Central memory CD8-positive, alpha-beta T cell (primary cell): Measurements from ENCODE around the gene OOSP3.
"Not testable (repeated sequence)": the region's sequence is repeated elsewhere in the genome, so short reads cannot be mapped to it uniquely, and the experiment has no call there.

Experiments
- ATAC-seq: fragments of 150-1000 bp; cut with Tn5 transposase; replicated peaks from 2 replicates; pipeline ENCODE4 v1.10.0; 2022; ENCODE audit warnings: mild to moderate bottlenecking, moderate FRiP score, moderate number of reproducible peaks; ENCODE audit not compliant: poor library complexity, severe bottlenecking; ENCODE audit errors: extremely low read depth
- DNase-seq, 2 donors: peaks; one replicate each; pipeline ENCODE4 v3.0.0; 2021; ENCODE audit warnings: low spot score in 2 of 2
- H3K27ac Mint-ChIP-seq: one replicate; pipeline ENCODE4 v1.8.0; 2022; ENCODE audit warnings: low read depth, mild to moderate bottlenecking, moderate library complexity, mixed read lengths
- H3K27me3 Mint-ChIP-seq: one replicate; pipeline ENCODE4 v1.8.0; 2022; ENCODE audit warnings: mixed read lengths
- H3K36me3 Mint-ChIP-seq: one replicate; pipeline ENCODE4 v1.8.0; 2022; ENCODE audit warnings: mild to moderate bottlenecking, moderate library complexity, mixed read lengths; ENCODE audit not compliant: insufficient read depth
- H3K4me1 Mint-ChIP-seq: one replicate; pipeline ENCODE4 v1.8.0; 2022; ENCODE audit warnings: mixed read lengths
- H3K4me3 Mint-ChIP-seq: one replicate; pipeline ENCODE4 v1.8.0; 2022; ENCODE audit warnings: mild to moderate bottlenecking, moderate library complexity, mixed read lengths
- H3K9me3 Mint-ChIP-seq: one replicate; pipeline ENCODE4 v1.8.0; 2022; ENCODE audit warnings: mixed read lengths

Gene OOSP3

GRCh38 chr11:59887156-59887555 lies 8.6 kb downstream of the OOSP3 start:
- H3K27ac Mint-ChIP-seq, H3K4me1 Mint-ChIP-seq, ATAC-seq, DNase-seq, H3K36me3 Mint-ChIP-seq, H3K4me3 Mint-ChIP-seq: not testable (repeated sequence)
- H3K9me3 Mint-ChIP-seq, result peaks cover 28% of the 10 kb centered on the region
- H3K27me3 Mint-ChIP-seq, result peaks cover 38% of the 10 kb centered on the region

GRCh38 chr11:59891781-59892181 lies 13.2 kb downstream of the OOSP3 start:
- ATAC-seq (no peak), DNase-seq (no peak)
- Mint-ChIP-seq H3K4me1 (no peaks in the 10 kb centered on the region), H3K9me3 (peaks cover 23% of the 10 kb centered on the region), H3K4me3 (no peak overlapping the region), H3K27me3 (peaks cover 70% of the 10 kb centered on the region), H3K27ac (no peak overlapping the region), H3K36me3 (no peaks in the 10 kb centered on the region)

- Mint-ChIP-seq H3K27ac (no peak overlapping the region), H3K27me3 (peaks cover 42% of the 10 kb centered on the region), H3K4me3 (no peak overlapping the region), H3K4me1 (no peaks in the 10 kb centered on the region), H3K9me3 (peaks cover 12% of the 10 kb centered on the region), H3K36me3 (peaks cover under 1% of the 10 kb centered on the region)
- no peak for ATAC-seq
- DNase-seq, result no peak
These were observed 16.0 kb downstream of the OOSP3 start for GRCh38 chr11:59894616-59895015.

GRCh38 chr11:59898046-59898445 lies 19.5 kb downstream of the OOSP3 start:
- no peak for DNase-seq
- Mint-ChIP-seq H3K9me3 (no peaks in the 10 kb centered on the region), H3K4me3 (no peak overlapping the region), H3K27me3 (peaks cover 33% of the 10 kb centered on the region), H3K27ac (no peak overlapping the region), H3K4me1 (no peaks in the 10 kb centered on the region), H3K36me3 (peaks cover 2% of the 10 kb centered on the region)
- no peak for ATAC-seq

- DNase-seq, result no peak
- no peak for ATAC-seq
- no peak overlapping the region for H3K4me3 Mint-ChIP-seq
- no peaks in the 10 kb centered on the region for H3K9me3 Mint-ChIP-seq
- peaks cover 2% of the 10 kb centered on the region for H3K36me3 Mint-ChIP-seq
- no peaks in the 10 kb centered on the region for H3K4me1 Mint-ChIP-seq
- no peak overlapping the region for H3K27ac Mint-ChIP-seq
- peaks cover 27% of the 10 kb centered on the region for H3K27me3 Mint-ChIP-seq
These were observed 20.1 kb downstream of the OOSP3 start for GRCh38 chr11:59898650-59899049.

- DNase-seq (no peak), ATAC-seq (no peak)
- H3K9me3 Mint-ChIP-seq, result no peaks in the 10 kb centered on the region
- H3K27ac Mint-ChIP-seq, result no peak overlapping the region
- H3K27me3 Mint-ChIP-seq, result peaks cover 18% of the 10 kb centered on the region
- no peaks in the 10 kb centered on the region for H3K4me1 Mint-ChIP-seq
- H3K4me3 Mint-ChIP-seq, result no peak overlapping the region
- peaks cover 2% of the 10 kb centered on the region for H3K36me3 Mint-ChIP-seq
These were observed 20.9 kb downstream of the OOSP3 start for GRCh38 chr11:59899532-59899931.

- peaks cover 2% of the 10 kb centered on the region for H3K36me3 Mint-ChIP-seq
- no peak overlapping the region for H3K27ac Mint-ChIP-seq
These were observed 22.0 kb downstream of the OOSP3 start for GRCh38 chr11:59900366-59901126.

GRCh38 chr11:59901306-59901705 lies 22.7 kb downstream of the OOSP3 start:
- no peak overlapping the region for H3K27ac Mint-ChIP-seq
- ATAC-seq (no peak), DNase-seq (no peak)
- H3K4me1 Mint-ChIP-seq, result no peaks in the 10 kb centered on the region
- peaks cover 2% of the 10 kb centered on the region for H3K36me3 Mint-ChIP-seq
- no peak overlapping the region for H3K4me3 Mint-ChIP-seq
- peaks cover 7% of the 10 kb centered on the region for H3K27me3 Mint-ChIP-seq
- no peaks in the 10 kb centered on the region for H3K9me3 Mint-ChIP-seq

More at GRCh38 chr11:59900366-59901126, 22.0 kb downstream of the OOSP3 start:
- ATAC-seq, result no peak
- Mint-ChIP-seq H3K27me3 (peaks cover 8% of the 10 kb centered on the region), H3K4me1 (no peaks in the 10 kb centered on the region), H3K9me3 (no peaks in the 10 kb centered on the region), H3K4me3 (no peak overlapping the region)
- no peak for DNase-seq

- peaks cover 30% of the 10 kb centered on the region for H3K27me3 Mint-ChIP-seq
- H3K27ac Mint-ChIP-seq, H3K4me1 Mint-ChIP-seq, H3K9me3 Mint-ChIP-seq, DNase-seq, ATAC-seq, H3K36me3 Mint-ChIP-seq, H3K4me3 Mint-ChIP-seq: not testable (repeated sequence)
These were observed 25.0 kb downstream of the OOSP3 start for GRCh38 chr11:59903569-59903968.

GRCh38 chr11:59918480-59918879 lies 39.9 kb downstream of the OOSP3 start:
- peaks cover 24% of the 10 kb centered on the region for H3K9me3 Mint-ChIP-seq
- H3K36me3 Mint-ChIP-seq, result no peaks in the 10 kb centered on the region
- H3K27ac Mint-ChIP-seq, result no peak overlapping the region
- peaks cover 10% of the 10 kb centered on the region for H3K27me3 Mint-ChIP-seq
- no peak overlapping the region for H3K4me3 Mint-ChIP-seq
- no peak for DNase-seq
- ATAC-seq, result no peak
- no peaks in the 10 kb centered on the region for H3K4me1 Mint-ChIP-seq

GRCh38 chr11:59918987-59919589 lies 40.5 kb downstream of the OOSP3 start:
- Mint-ChIP-seq H3K36me3 (no peaks in the 10 kb centered on the region), H3K27me3 (peaks cover 7% of the 10 kb centered on the region), H3K4me3 (no peak overlapping the region), H3K27ac (no peak overlapping the region), H3K4me1 (no peaks in the 10 kb centered on the region), H3K9me3 (peaks cover 23% of the 10 kb centered on the region)
- no peak for DNase-seq
- ATAC-seq, result no peak

GRCh38 chr11:59923813-59924212 lies 45.2 kb downstream of the OOSP3 start:
- ATAC-seq, result no peak
- Mint-ChIP-seq H3K27me3 (no peaks in the 10 kb centered on the region), H3K36me3 (no peaks in the 10 kb centered on the region), H3K4me1 (no peaks in the 10 kb centered on the region), H3K27ac (no peak overlapping the region), H3K9me3 (peaks cover 30% of the 10 kb centered on the region), H3K4me3 (no peak overlapping the region)
- no peak for DNase-seq

GRCh38 chr11:59931688-59932087 lies 53.1 kb downstream of the OOSP3 start:
- DNase-seq (no peak), ATAC-seq (no peak)
- Mint-ChIP-seq H3K27me3 (peaks cover 10% of the 10 kb centered on the region), H3K36me3 (no peaks in the 10 kb centered on the region), H3K27ac (no peak overlapping the region), H3K4me3 (no peak overlapping the region), H3K4me1 (no peaks in the 10 kb centered on the region), H3K9me3 (peaks cover 11% of the 10 kb centered on the region)
